Trophoblast cell (in vitro differentiated cells and primary cell): Measurements from ENCODE around the gene RPL34. TPM values are rescaled to one million over a fixed set of nuclear protein-coding genes. Genes with fewer than 3 reads are reported as not detected.

Experiments
- DNase-seq, 2 donors: peaks; one replicate each; pipeline ENCODE4 v3.0.0-alpha.2; 2016
- H2AFZ ChIP-seq: 2 replicates; pipeline ENCODE4 v1.6.1; 2013; ENCODE audit warnings: low read length, moderate library complexity, mild to moderate bottlenecking; ENCODE audit not compliant: insufficient read depth, poor library complexity
- H2AK5ac ChIP-seq: 2 replicates; pipeline ENCODE4 v1.6.1; 2013; ENCODE audit warnings: mild to moderate bottlenecking, low read length
- H2BK120ac ChIP-seq: 2 replicates; pipeline ENCODE4 v1.6.1; 2013; ENCODE audit warnings: low read length, mild to moderate bottlenecking, moderate library complexity; ENCODE audit not compliant: insufficient read depth, poor library complexity
- H2BK12ac ChIP-seq: 2 replicates; pipeline ENCODE4 v1.6.1; 2013; ENCODE audit warnings: mild to moderate bottlenecking, low read length, moderate library complexity
- H2BK5ac ChIP-seq: 2 replicates; pipeline ENCODE4 v1.6.1; 2013; ENCODE audit warnings: low read length, low read depth, moderate library complexity, mild to moderate bottlenecking; ENCODE audit not compliant: poor library complexity
- H3K14ac ChIP-seq: 2 replicates; pipeline ENCODE4 v1.6.1; 2013; ENCODE audit warnings: mild to moderate bottlenecking, low read length
- H3K18ac ChIP-seq: 2 replicates; pipeline ENCODE4 v1.6.1; 2013; ENCODE audit warnings: mild to moderate bottlenecking, low read length
- H3K23ac ChIP-seq: 2 replicates; pipeline ENCODE4 v1.6.1; 2013; ENCODE audit warnings: low read length
- H3K27ac ChIP-seq: 2 replicates; pipeline ENCODE4 v1.5.1; 2013; ENCODE audit warnings: low read depth, mild to moderate bottlenecking, inconsistent platforms, low read length, moderate library complexity
- H3K27me3 ChIP-seq: 2 replicates; pipeline ENCODE4 v1.6.1; 2013; ENCODE audit warnings: inconsistent platforms, mild to moderate bottlenecking, low read length, moderate library complexity; ENCODE audit not compliant: insufficient read depth
- H3K36me3 ChIP-seq, 2 experiments: 1 replicate in 1 of 2; 2 replicates in 1 of 2; pipeline ENCODE4 v1.6.1; 2013; ENCODE audit warnings: low read length in 2 of 2, mild to moderate bottlenecking in 2 of 2, moderate library complexity in 1 of 2; ENCODE audit not compliant: insufficient read depth in 2 of 2, control insufficient read depth in 1 of 2
- H3K4ac ChIP-seq: 2 replicates; pipeline ENCODE4 v1.6.1; 2013; ENCODE audit warnings: low read depth, mild to moderate bottlenecking, low read length, moderate library complexity
- H3K4me1 ChIP-seq, 2 experiments: 1 replicate in 1 of 2; 2 replicates in 1 of 2; pipeline ENCODE4 v1.6.1; 2013; ENCODE audit warnings: low read length in 2 of 2, mild to moderate bottlenecking in 2 of 2, moderate library complexity in 1 of 2; ENCODE audit not compliant: insufficient read depth in 2 of 2, control insufficient read depth in 1 of 2
- H3K4me2 ChIP-seq: 2 replicates; pipeline ENCODE4 v1.6.1; 2013; ENCODE audit warnings: inconsistent platforms, mild to moderate bottlenecking, low read length, moderate library complexity
- H3K4me3 ChIP-seq: 2 replicates; pipeline ENCODE4 v1.5.1; 2013; ENCODE audit warnings: mild to moderate bottlenecking, low read depth, low read length, inconsistent platforms
- H3K79me1 ChIP-seq: one replicate; pipeline ENCODE4 v1.6.1; 2013; ENCODE audit warnings: low read length
- H3K79me2 ChIP-seq: 2 replicates; pipeline ENCODE4 v1.6.1; 2013; ENCODE audit warnings: low read length, mild to moderate bottlenecking; ENCODE audit not compliant: control insufficient read depth, insufficient read depth, poor library complexity
- H3K9ac ChIP-seq: 2 replicates; pipeline ENCODE4 v1.6.1; 2013; ENCODE audit warnings: mild to moderate bottlenecking, low read length
- H3K9me3 ChIP-seq: 2 replicates; pipeline ENCODE4 v1.6.1; 2013; ENCODE audit warnings: low read depth, mild to moderate bottlenecking, control low read depth, inconsistent platforms, low read length; ENCODE audit not compliant: insufficient read depth
- H4K12ac ChIP-seq: 2 replicates; pipeline ENCODE4 v1.6.1; 2013; ENCODE audit warnings: low read depth, mild to moderate bottlenecking, low read length, moderate library complexity
- H4K8ac ChIP-seq: 2 replicates; pipeline ENCODE4 v1.6.1; 2013; ENCODE audit warnings: low read depth, mild to moderate bottlenecking, low read length, moderate library complexity
- H4K91ac ChIP-seq: one replicate; pipeline ENCODE4 v1.6.1; 2013; ENCODE audit warnings: low read depth, mild to moderate bottlenecking, low read length, moderate library complexity
- WGBS: extraction: QIAGEN DNeasy Blood & Tissue Kit; methylation state at CpG from one replicate; pipeline ENCODE4 v1.1.7; 2013; ENCODE audit warnings: missing lambda C conversion rate; ENCODE audit not compliant: insufficient read length, insufficient coverage; ENCODE audit errors: extremely low coverage; 5-methylcytosine and 5-hydroxymethylcytosine counted together
- polyA plus RNA-seq: library from polyadenylated mRNA; stranded (reverse); fragments of 200-250 nt; gene quantifications from 2 replicates; pipeline ENCODE4 v1.2.3, GENCODE V29; 2013

RPL34 gene
- polyA plus RNA-seq, result 1,521 and 1,552 TPM in 2 replicates

GRCh38 chr4:108620101-108620932 is at the start of gene RPL34:
Gene RPL34 (plus strand): TSS chr4:108620576. CDS start chr4:108621960, 1,384 bp downstream.
- peak within 1 kb of the TSS; percentile 96 for H3K9ac ChIP-seq
- H3K27me3 ChIP-seq, result no peaks in the 10 kb centered on the region
- H4K91ac ChIP-seq, result peak within 1 kb of the TSS; percentile 68
- peak within 1 kb of the TSS; percentile 18 for H2AK5ac ChIP-seq
- H3K23ac ChIP-seq, result peak within 1 kb of the TSS; percentile 45
- H3K18ac ChIP-seq, result peak within 1 kb of the TSS; percentile 34
- peak within 1 kb of the TSS; percentile 93 for H3K4ac ChIP-seq
- no peak within 1 kb of the TSS for H2BK12ac ChIP-seq
- H4K8ac ChIP-seq, result peak within 1 kb of the TSS; percentile 83
- peak within 1 kb of the TSS; percentile 4 for H2BK120ac ChIP-seq
- H3K27ac ChIP-seq, result peak within 1 kb of the TSS; percentile 70
- H2BK5ac ChIP-seq, result peak within 1 kb of the TSS; percentile 66
- H3K36me3 ChIP-seq, result peaks cover 9 to 24% of the 10 kb centered on the region in 2 experiments
- peak within 1 kb of the TSS; percentile 88 for H3K4me2 ChIP-seq
- H3K14ac ChIP-seq, result peak within 1 kb of the TSS; percentile 28
- H3K79me2 ChIP-seq, result peaks cover 8% of the 10 kb centered on the region
- peak; percentile 97 to 99 for DNase-seq
- peak within 1 kb of the TSS; percentile 81 for H4K12ac ChIP-seq
- H3K79me1 ChIP-seq, result peaks cover 5% of the 10 kb centered on the region
- H2AFZ ChIP-seq, result peak within 1 kb of the TSS; percentile 14
- H3K4me3 ChIP-seq, result peak within 1 kb of the TSS; percentile 82
- peaks cover 0 to 6% of the 10 kb centered on the region in 2 experiments for H3K4me1 ChIP-seq
- no peaks in the 10 kb centered on the region for H3K9me3 ChIP-seq
- no CpG with 5 or more reads among the region's 32 CpGs for WGBS

- Histone ChIP-seq H3K4me1 (no peaks in the 10 kb centered on the region), H3K4me3 (no peak overlapping the region), H3K79me1 (no peaks in the 10 kb centered on the region), H3K23ac (no peak overlapping the region), H2BK5ac (no peak overlapping the region), H4K12ac (no peak overlapping the region), H3K9ac (peak overlapping the region; percentile 34), H2BK12ac (no peak overlapping the region), H3K9me3 (no peaks in the 10 kb centered on the region), H2BK120ac (no peak overlapping the region), H4K8ac (no peak overlapping the region), H4K91ac (no peak overlapping the region), H2AFZ (no peak overlapping the region), H3K27me3 (no peaks in the 10 kb centered on the region), H3K18ac (no peak overlapping the region), H3K36me3 (no peaks in the 10 kb centered on the region), H3K4me2 (no peak overlapping the region), H3K4ac (no peak overlapping the region), H3K27ac (no peak overlapping the region), H3K14ac (no peak overlapping the region), H2AK5ac (no peak overlapping the region), H3K79me2 (no peaks in the 10 kb centered on the region)
- no CpG with 5 or more reads among the region's 4 CpGs for WGBS
- peak in 1 of 2 donors; percentile 19 for DNase-seq
Measured at GRCh38 chr4:108570993-108571569, 49.3 kb upstream of the RPL34 start.

- Histone ChIP-seq H3K23ac (no peak overlapping the region), H3K4me2 (no peak overlapping the region), H3K4me3 (no peak overlapping the region), H2BK12ac (no peak overlapping the region), H3K4me1 (no peaks in the 10 kb centered on the region), H3K79me2 (no peaks in the 10 kb centered on the region), H3K9ac (no peak overlapping the region), H3K9me3 (no peaks in the 10 kb centered on the region), H3K27ac (no peak overlapping the region), H2AFZ (no peak overlapping the region), H3K14ac (no peak overlapping the region), H4K8ac (no peak overlapping the region), H2BK5ac (no peak overlapping the region), H4K12ac (no peak overlapping the region), H4K91ac (no peak overlapping the region), H2BK120ac (no peak overlapping the region), H3K4ac (no peak overlapping the region), H3K27me3 (no peaks in the 10 kb centered on the region), H2AK5ac (no peak overlapping the region), H3K18ac (no peak overlapping the region), H3K36me3 (no peaks in the 10 kb centered on the region), H3K79me1 (no peaks in the 10 kb centered on the region)
- DNase-seq, result no peak
- no CpG with 5 or more reads among the region's 3 CpGs for WGBS
Measured at GRCh38 chr4:108574402-108574801, 46.0 kb upstream of the RPL34 start.

DNA sequence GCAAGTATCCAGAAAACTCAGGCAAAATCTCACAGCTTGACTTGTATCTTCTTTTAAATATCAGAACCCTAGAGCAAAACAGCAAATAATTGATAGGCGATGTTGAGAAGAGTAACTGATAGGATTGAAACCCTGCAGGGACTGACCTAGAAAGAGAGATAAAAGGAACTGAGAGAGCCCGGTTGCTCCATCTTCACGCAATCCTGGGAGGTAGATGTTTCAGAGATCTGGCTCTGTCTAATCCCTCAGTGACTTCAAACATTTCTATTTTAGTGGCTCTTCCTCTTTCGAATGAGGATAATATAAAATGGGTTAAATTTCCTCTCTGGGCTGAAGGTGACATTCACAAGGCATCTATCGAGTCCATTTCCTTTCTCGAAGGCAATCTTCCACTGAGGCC is 39.3 kb upstream of the RPL34 start:
- H3K4me3 ChIP-seq, result no peak overlapping the region
- no peak overlapping the region for H4K8ac ChIP-seq
- H2AK5ac ChIP-seq, result no peak overlapping the region
- no peak overlapping the region for H2AFZ ChIP-seq
- no peak for DNase-seq
- no peaks in the 10 kb centered on the region for H3K36me3 ChIP-seq
- H3K79me2 ChIP-seq, result no peaks in the 10 kb centered on the region
- no peak overlapping the region for H3K9ac ChIP-seq
- no peaks in the 10 kb centered on the region for H3K27me3 ChIP-seq
- H3K18ac ChIP-seq, result no peak overlapping the region
- H2BK12ac ChIP-seq, result no peak overlapping the region
- H3K9me3 ChIP-seq, result no peaks in the 10 kb centered on the region
- H3K14ac ChIP-seq, result no peak overlapping the region
- no peak overlapping the region for H2BK5ac ChIP-seq
- no CpG with 5 or more reads among the region's 6 CpGs for WGBS
- no peak overlapping the region for H3K4me2 ChIP-seq
- H3K27ac ChIP-seq, result no peak overlapping the region
- H3K23ac ChIP-seq, result no peak overlapping the region
- H4K12ac ChIP-seq, result no peak overlapping the region
- H4K91ac ChIP-seq, result no peak overlapping the region
- no peak overlapping the region for H2BK120ac ChIP-seq
- H3K4ac ChIP-seq, result no peak overlapping the region
- no peaks in the 10 kb centered on the region for H3K4me1 ChIP-seq
- no peaks in the 10 kb centered on the region for H3K79me1 ChIP-seq
